ENCODE measurements around the gene MEX3D. TPM values are rescaled to one million over a fixed set of nuclear protein-coding genes. Genes with fewer than 3 reads are reported as not detected.

The MEX3D gene
- total RNA-seq, 1 experiment from 2014 or later, result 70.4 TPM

DNA sequence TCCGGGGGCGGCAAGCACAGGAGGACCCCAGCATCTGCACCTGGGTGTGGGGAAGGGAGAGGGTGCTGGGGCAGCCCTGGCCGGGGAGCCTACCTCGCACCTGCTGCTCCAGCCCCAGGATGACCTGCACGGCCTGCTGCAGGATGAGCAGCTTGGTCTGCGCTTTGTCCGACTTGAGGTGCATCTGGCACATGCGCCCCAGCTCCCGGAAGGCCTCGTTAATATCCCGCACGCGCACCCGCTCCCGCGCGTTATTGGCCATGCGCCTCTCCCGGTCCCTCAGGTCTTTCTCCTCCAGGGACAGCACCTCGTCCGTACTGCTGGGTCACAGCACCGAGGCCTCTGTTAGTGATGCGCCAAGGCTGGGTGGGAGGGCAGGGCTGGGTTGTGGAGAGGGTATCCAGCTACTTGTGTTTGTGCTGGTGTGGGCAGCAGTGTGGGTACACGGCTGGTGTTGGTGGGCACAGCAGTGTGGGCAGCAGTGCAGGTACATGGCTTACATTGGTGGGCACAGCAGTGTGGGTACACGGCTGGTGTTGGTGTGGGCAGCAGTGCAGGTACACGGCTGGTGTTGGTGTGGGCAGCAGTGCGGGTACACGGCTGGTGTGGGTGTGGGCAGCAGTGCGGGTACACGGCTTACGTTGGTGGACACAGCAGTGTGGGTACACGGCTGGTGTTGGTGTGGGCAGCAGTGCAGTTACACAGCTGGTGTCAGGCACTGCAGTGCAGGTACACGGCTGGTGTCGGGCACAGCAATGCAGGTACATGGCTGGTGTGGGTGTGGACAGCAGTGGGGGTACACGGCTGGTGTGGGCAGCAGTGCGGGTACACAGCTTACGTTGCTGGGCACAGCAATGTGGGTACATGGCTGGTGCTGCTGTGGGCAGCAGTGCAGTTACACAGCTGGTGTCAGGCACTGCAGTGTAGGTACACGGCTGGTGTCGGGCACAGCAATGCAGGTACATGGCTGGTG, 44.3 kb upstream of the MEX3D start:
- H2BK120ac ChIP-seq (ENCODE audit: low read depth, low read length, poor library complexity, severe bottlenecking), result no peak overlapping the region
- no peak overlapping the region for H2AFZ ChIP-seq (ENCODE audit: low read length)
- no peak overlapping the region for H3K18ac ChIP-seq (ENCODE audit: insufficient read length, low read depth, low read length)
- no peak overlapping the region for H3K27ac ChIP-seq (ENCODE audit: insufficient read length, low read depth, low read length)
- H3K23ac ChIP-seq (ENCODE audit: insufficient read length, low read depth, low read length), result no peak overlapping the region
- no peak overlapping the region for H4K8ac ChIP-seq (replicated peaks; ENCODE audit: insufficient read length, low read depth, low read length)
- H3K56ac ChIP-seq (ENCODE audit: insufficient read length, low read depth, low read length), result no peak overlapping the region
- no peaks in the 10 kb centered on the region for H3K4me1 ChIP-seq (ENCODE audit: insufficient read depth, low read length)
- Mint-ChIP-seq H3K27me3 (ENCODE audit: low read depth) (no peaks in the 10 kb centered on the region), H3K4me1 (peaks cover 0 to 5% of the 10 kb centered on the region in 2 experiments; a peak in 2 of 4 replicates), H3K4me3 (no peak overlapping the region), H3K9me3 (no peaks in the 10 kb centered on the region), H3K27ac (no peak overlapping the region; a peak in 1 of 7 replicates), H3K36me3 (ENCODE audit: insufficient read depth in 1 of 3, low read depth in 3 of 3) (peaks cover 42 to 74% (median 69%) of the 10 kb centered on the region in 3 experiments; a peak in 6 of 7 replicates)
- no peak overlapping the region for H4K5ac ChIP-seq (ENCODE audit: insufficient read length, low read depth, low read length)
- H2BK5ac ChIP-seq (ENCODE audit: insufficient read length, low read length), result no peak overlapping the region
- H3K9ac ChIP-seq (ENCODE audit: extremely low read depth, insufficient read length, low read length), result no peak overlapping the region
- H2BK15ac ChIP-seq (ENCODE audit: low read depth, low read length), result no peak overlapping the region
- H3K14ac ChIP-seq (ENCODE audit: insufficient read depth, low read length), result no peak overlapping the region
- no peak for DNase-seq
- no peak overlapping the region for H2BK20ac ChIP-seq (ENCODE audit: low read depth, low read length, poor library complexity, severe bottlenecking)
- H3T11ph ChIP-seq (ENCODE audit: low read length), result no peak overlapping the region
- H3K79me2 ChIP-seq (ENCODE audit: insufficient read depth, low read length), result no peaks in the 10 kb centered on the region
- no peak overlapping the region for H3K4me2 ChIP-seq (ENCODE audit: insufficient read depth, insufficient read length, low read length)
- H3K27me3 ChIP-seq (ENCODE audit: insufficient read depth, low read length), result no peaks in the 10 kb centered on the region
- WGBS (ENCODE audit: extremely low coverage, insufficient read length, low lambda C conversion rate), result no CpG with 5 or more reads among the region's 39 CpGs
- no peak overlapping the region for H2BK12ac ChIP-seq (ENCODE audit: insufficient read length, low read depth, low read length)
- no peak overlapping the region for H4K91ac ChIP-seq (ENCODE audit: insufficient read length, low read depth, low read length)
- no peaks in the 10 kb centered on the region for H3K79me1 ChIP-seq (ENCODE audit: insufficient read depth, low read depth, low read length, poor library complexity, severe bottlenecking)
- no peaks in the 10 kb centered on the region for H4K20me1 ChIP-seq (ENCODE audit: control insufficient read depth, insufficient read depth, insufficient read length)
- H3K9me3 ChIP-seq (ENCODE audit: control insufficient read depth, low read depth, low read length), result no peaks in the 10 kb centered on the region
- no peaks in the 10 kb centered on the region for H3K23me2 ChIP-seq (ENCODE audit: insufficient read length, low read depth, low read length, poor library complexity, severe bottlenecking)
- H2AK5ac ChIP-seq (ENCODE audit: insufficient read length, low read length), result no peak overlapping the region
- TF ChIP-seq, protein P1, sequence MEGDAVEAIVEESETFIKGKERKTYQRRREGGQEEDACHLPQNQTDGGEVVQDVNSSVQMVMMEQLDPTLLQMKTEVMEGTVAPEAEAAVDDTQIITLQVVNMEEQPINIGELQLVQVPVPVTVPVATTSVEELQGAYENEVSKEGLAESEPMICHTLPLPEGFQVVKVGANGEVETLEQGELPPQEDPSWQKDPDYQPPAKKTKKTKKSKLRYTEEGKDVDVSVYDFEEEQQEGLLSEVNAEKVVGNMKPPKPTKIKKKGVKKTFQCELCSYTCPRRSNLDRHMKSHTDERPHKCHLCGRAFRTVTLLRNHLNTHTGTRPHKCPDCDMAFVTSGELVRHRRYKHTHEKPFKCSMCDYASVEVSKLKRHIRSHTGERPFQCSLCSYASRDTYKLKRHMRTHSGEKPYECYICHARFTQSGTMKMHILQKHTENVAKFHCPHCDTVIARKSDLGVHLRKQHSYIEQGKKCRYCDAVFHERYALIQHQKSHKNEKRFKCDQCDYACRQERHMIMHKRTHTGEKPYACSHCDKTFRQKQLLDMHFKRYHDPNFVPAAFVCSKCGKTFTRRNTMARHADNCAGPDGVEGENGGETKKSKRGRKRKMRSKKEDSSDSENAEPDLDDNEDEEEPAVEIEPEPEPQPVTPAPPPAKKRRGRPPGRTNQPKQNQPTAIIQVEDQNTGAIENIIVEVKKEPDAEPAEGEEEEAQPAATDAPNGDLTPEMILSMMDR (conservative IDR thresholded peaks at IDR 0.05), result no peak
- no peak overlapping the region for H3K4ac ChIP-seq (ENCODE audit: low read depth, low read length)
